ENCODE results near the gene TADA2B.

Gene TADA2B

GRCh38 chr4:7043284-7044136 lies at the start of gene TADA2B:
Gene TADA2B (plus strand): TSS chr4:7043372. CDS start chr4:7043580, 208 bp downstream.
- peak; percentile 78 for DNase-seq

GRCh38 chr4:6996481-6996880 lies 46.7 kb upstream of the TADA2B start:
- no peak for DNase-seq

- no peak for DNase-seq
Observed at GRCh38 chr4:6999172-7000086, 43.7 kb upstream of the TADA2B start.

- no peak for DNase-seq
Observed at GRCh38 chr4:7000421-7001176, 42.6 kb upstream of the TADA2B start.

GRCh38 chr4:7001271-7001670 lies 41.9 kb upstream of the TADA2B start:
- DNase-seq = no peak

- DNase-seq = no peak
Observed at GRCh38 chr4:7002336-7002735, 40.8 kb upstream of the TADA2B start.

GRCh38 chr4:7003176-7003878 lies 39.8 kb upstream of the TADA2B start:
- DNase-seq = no peak

- no peak for DNase-seq
Observed at GRCh38 chr4:7003879-7004240, 39.3 kb upstream of the TADA2B start.

- no peak for DNase-seq
Observed at GRCh38 chr4:7004331-7004730, 38.8 kb upstream of the TADA2B start.

GRCh38 chr4:7005571-7005970 lies 37.6 kb upstream of the TADA2B start:
- no peak for DNase-seq

- no peak for DNase-seq
Observed at GRCh38 chr4:7006411-7006810, 36.8 kb upstream of the TADA2B start.

GRCh38 chr4:7007142-7007907 lies 35.8 kb upstream of the TADA2B start:
- DNase-seq = no peak

- no peak for DNase-seq
Observed at GRCh38 chr4:7007944-7008343, 35.2 kb upstream of the TADA2B start.

- DNase-seq = no peak
Observed at GRCh38 chr4:7009564-7009963, 33.6 kb upstream of the TADA2B start.

- DNase-seq = no peak
Observed at GRCh38 chr4:7013175-7013574, 30.0 kb upstream of the TADA2B start.

- no peak for DNase-seq
Observed at GRCh38 chr4:7014815-7015214, 28.4 kb upstream of the TADA2B start.

- DNase-seq = no peak
Observed at GRCh38 chr4:7015383-7016035, 27.7 kb upstream of the TADA2B start.

GRCh38 chr4:7016086-7016485 lies 27.1 kb upstream of the TADA2B start:
- DNase-seq = no peak

GRCh38 chr4:7016512-7016911 lies 26.7 kb upstream of the TADA2B start:
- no peak for DNase-seq

GRCh38 chr4:7017446-7018048 lies 25.6 kb upstream of the TADA2B start:
- no peak for DNase-seq

- DNase-seq = no peak
Observed at GRCh38 chr4:7018281-7018680, 24.9 kb upstream of the TADA2B start.
